ENCODE measurements around the gene MDGA2. TPM values are rescaled to one million over a fixed set of nuclear protein-coding genes. Genes with fewer than 3 reads are reported as not detected.

Gene MDGA2
- total RNA-seq, 2 experiments from 2014 or later = not detected

- H3K27me3 ChIP-seq (ENCODE audit: control insufficient read depth in 1 of 2, insufficient read depth in 2 of 2, low read length in 2 of 2) = no peaks in the 10 kb centered on the region
- intact Hi-C loops (cut with DNase I, micrococcal nuclease) = loop anchor here in 1 of 2 experiments (5.0 kb wide), 1 partner anchor 1434 kb away; no protein-coding TSS in a partner anchor
- CTCF ChIA-PET = no interaction called here
- Mint-ChIP-seq H3K36me3 (ENCODE audit: low read depth) (no peaks in the 10 kb centered on the region), H3K27me3 (no peaks in the 10 kb centered on the region), H3K4me1 (ENCODE audit: low read depth) (no peaks in the 10 kb centered on the region), H3K27ac (no peak overlapping the region), H3K9me3 (no peaks in the 10 kb centered on the region), H3K4me3 (no peak overlapping the region)
- TF ChIP-seq, protein P1, sequence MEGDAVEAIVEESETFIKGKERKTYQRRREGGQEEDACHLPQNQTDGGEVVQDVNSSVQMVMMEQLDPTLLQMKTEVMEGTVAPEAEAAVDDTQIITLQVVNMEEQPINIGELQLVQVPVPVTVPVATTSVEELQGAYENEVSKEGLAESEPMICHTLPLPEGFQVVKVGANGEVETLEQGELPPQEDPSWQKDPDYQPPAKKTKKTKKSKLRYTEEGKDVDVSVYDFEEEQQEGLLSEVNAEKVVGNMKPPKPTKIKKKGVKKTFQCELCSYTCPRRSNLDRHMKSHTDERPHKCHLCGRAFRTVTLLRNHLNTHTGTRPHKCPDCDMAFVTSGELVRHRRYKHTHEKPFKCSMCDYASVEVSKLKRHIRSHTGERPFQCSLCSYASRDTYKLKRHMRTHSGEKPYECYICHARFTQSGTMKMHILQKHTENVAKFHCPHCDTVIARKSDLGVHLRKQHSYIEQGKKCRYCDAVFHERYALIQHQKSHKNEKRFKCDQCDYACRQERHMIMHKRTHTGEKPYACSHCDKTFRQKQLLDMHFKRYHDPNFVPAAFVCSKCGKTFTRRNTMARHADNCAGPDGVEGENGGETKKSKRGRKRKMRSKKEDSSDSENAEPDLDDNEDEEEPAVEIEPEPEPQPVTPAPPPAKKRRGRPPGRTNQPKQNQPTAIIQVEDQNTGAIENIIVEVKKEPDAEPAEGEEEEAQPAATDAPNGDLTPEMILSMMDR (IDR thresholded peaks at IDR 0.05) = no peak
- POLR2A ChIA-PET = no interaction called here
- DNase-seq (no peak), ATAC-seq (ENCODE audit: poor library complexity) (no peak)
- H3K4me3 ChIP-seq (ENCODE audit: low read length) = no peak overlapping the region
- H3K27ac ChIP-seq (ENCODE audit: low read depth in 1 of 2, low read length in 2 of 2) = no peak overlapping the region
- no peaks in the 10 kb centered on the region for H3K9me3 ChIP-seq (ENCODE audit: control insufficient read depth in 1 of 2, insufficient read depth in 1 of 2, low read length in 2 of 2)
- no peaks in the 10 kb centered on the region for H3K36me3 ChIP-seq (ENCODE audit: insufficient read depth, low read length)
- H3K4me1 ChIP-seq (ENCODE audit: insufficient read depth, low read length) = no peaks in the 10 kb centered on the region
Observed at GRCh38 chr14:47332939-47333338, 342.5 kb downstream of the MDGA2 start.

DNA sequence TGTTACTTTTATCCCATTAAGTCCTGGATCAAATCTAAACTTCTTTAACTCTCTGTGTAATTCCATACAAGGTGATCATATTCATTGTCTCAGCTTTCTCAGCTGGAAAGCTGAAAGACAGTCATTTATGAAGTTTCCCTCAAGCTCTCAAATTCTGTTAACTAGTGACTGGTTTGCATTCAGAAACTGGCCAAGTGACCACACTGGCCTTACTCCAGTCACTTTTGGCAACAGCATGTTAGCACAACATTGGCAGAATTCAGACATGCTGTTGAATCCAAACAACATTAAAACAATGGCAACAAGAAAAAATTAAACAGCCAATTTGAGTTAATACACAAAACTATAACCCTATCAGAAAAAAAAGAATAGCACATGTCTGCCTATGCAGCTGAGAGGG, 343.3 kb downstream of the MDGA2 start:
- POLR2A ChIA-PET = no interaction called here

DNA sequence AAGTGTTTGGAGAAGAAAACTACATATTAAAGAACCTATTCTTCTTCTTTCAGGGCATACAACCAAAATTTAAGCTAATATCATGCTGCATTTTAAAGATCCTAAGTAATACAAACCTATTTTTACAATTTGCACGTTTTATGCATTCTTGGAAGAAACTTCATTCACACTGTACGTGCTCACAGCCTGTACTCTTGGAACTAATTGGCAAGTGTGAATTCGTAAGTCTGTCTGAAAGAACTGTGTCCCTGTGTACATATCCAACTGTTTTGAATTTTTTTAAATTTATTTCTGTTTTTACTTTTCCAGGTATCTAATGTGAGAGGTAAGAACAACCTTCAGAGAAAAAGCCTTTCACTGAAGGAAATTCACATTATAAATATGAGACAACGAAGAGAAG, 347.0 kb downstream of the MDGA2 start:
- Histone ChIP-seq H3K36me3 (ENCODE audit: insufficient read depth, low read length) (no peaks in the 10 kb centered on the region), H3K9me3 (ENCODE audit: control insufficient read depth in 1 of 2, insufficient read depth in 1 of 2, low read length in 2 of 2) (peaks cover 0 to 4% of the 10 kb centered on the region in 2 experiments), H3K27ac (ENCODE audit: low read depth in 1 of 2, low read length in 2 of 2) (no peak overlapping the region), H3K4me3 (ENCODE audit: low read length) (no peak overlapping the region), H3K27me3 (ENCODE audit: control insufficient read depth in 1 of 2, insufficient read depth in 2 of 2, low read length in 2 of 2) (no peaks in the 10 kb centered on the region), H3K4me1 (ENCODE audit: insufficient read depth, low read length) (no peaks in the 10 kb centered on the region)
- intact Hi-C loops (cut with DNase I, micrococcal nuclease) = no loop called here
- TF ChIP-seq, protein P1 (IDR thresholded peaks at IDR 0.05) = no peak
- ChIA-PET CTCF (no interaction called here), POLR2A (no interaction called here)
- Mint-ChIP-seq H3K27me3 (no peaks in the 10 kb centered on the region), H3K9me3 (no peaks in the 10 kb centered on the region), H3K4me1 (ENCODE audit: low read depth) (no peaks in the 10 kb centered on the region), H3K4me3 (no peak overlapping the region), H3K36me3 (ENCODE audit: low read depth) (no peaks in the 10 kb centered on the region), H3K27ac (no peak overlapping the region)
- no peak for DNase-seq
- no peak for ATAC-seq (ENCODE audit: poor library complexity)

More for the DNA sequence above, 343.3 kb downstream of the MDGA2 start:
- H3K4me3 ChIP-seq (ENCODE audit: low read length) = no peak overlapping the region
- Mint-ChIP-seq H3K9me3 (no peaks in the 10 kb centered on the region), H3K27me3 (no peaks in the 10 kb centered on the region), H3K36me3 (ENCODE audit: low read depth) (no peaks in the 10 kb centered on the region), H3K4me3 (no peak overlapping the region), H3K27ac (no peak overlapping the region), H3K4me1 (ENCODE audit: low read depth) (no peaks in the 10 kb centered on the region)
- CTCF ChIA-PET = no interaction called here
- TF ChIP-seq, protein P1 (IDR thresholded peaks at IDR 0.05) = no peak
- H3K36me3 ChIP-seq (ENCODE audit: insufficient read depth, low read length) = no peaks in the 10 kb centered on the region
- H3K27ac ChIP-seq (ENCODE audit: low read depth in 1 of 2, low read length in 2 of 2) = no peak overlapping the region
- H3K4me1 ChIP-seq (ENCODE audit: insufficient read depth, low read length) = no peaks in the 10 kb centered on the region
- no peaks in the 10 kb centered on the region for H3K9me3 ChIP-seq (ENCODE audit: control insufficient read depth in 1 of 2, insufficient read depth in 1 of 2, low read length in 2 of 2)
- intact Hi-C loops (cut with DNase I, micrococcal nuclease) = loop anchor here in 1 of 2 experiments (5.0 kb wide), 1 partner anchor 1435 kb away; no protein-coding TSS in a partner anchor
- ATAC-seq (ENCODE audit: poor library complexity) (no peak), DNase-seq (no peak)
- H3K27me3 ChIP-seq (ENCODE audit: control insufficient read depth in 1 of 2, insufficient read depth in 2 of 2, low read length in 2 of 2) = no peaks in the 10 kb centered on the region

Data from CD4-positive, alpha-beta T cell (primary cell).